DMS79 treated with DMSO at 0.1 percent for 48 hours (cell line): ENCODE measurements around the gene KHDRBS2.
"Not testable (repeated sequence)": the region's sequence is repeated elsewhere in the genome, so short reads cannot be mapped to it uniquely, and the experiment has no call there.

Source experiments
- DNase-seq: peaks from one replicate; lab custom pipeline; 2025; lab: John Stamatoyannopoulos, UW

KHDRBS2 gene

DNA sequence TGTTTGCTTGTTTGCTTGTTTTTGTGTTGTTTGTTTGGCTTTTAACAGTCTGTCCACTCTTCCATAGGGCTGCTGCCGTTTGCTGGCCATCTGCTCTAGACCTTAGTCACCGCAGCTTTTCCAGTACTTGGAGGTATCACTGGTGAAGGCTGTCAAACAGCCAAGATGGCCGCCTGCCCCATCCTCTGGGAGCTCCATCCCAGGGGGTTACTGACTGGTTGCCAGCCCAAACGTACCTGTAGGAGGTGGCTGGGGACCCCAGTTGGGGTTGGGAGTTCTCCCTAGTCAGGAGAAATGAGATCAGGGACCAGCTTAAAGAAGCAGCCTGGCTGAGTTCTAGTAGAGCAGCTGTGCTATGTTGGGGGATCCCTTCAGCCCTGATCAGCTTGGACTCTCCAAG lies 418.4 kb downstream of the KHDRBS2 start:
- no peak for DNase-seq

DNA sequence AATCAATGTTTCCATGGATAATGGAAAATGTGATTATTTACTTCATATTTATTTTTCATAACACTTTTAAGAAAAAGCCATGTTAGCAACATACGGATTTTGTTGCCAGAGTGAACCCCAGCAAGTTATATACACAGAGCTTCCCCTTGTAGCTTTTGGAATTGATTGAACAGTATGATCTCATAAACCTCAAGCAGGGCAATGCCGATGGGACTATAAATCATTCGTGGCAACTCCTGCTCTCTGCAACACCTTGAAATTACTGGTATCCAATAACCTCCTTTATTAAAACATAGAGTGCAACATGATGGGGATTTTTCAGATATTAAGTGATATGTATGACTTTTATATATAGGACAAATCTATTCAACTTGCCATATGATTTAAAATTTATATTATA lies 428.5 kb downstream of the KHDRBS2 start:
- DNase-seq, result no peak

DNA sequence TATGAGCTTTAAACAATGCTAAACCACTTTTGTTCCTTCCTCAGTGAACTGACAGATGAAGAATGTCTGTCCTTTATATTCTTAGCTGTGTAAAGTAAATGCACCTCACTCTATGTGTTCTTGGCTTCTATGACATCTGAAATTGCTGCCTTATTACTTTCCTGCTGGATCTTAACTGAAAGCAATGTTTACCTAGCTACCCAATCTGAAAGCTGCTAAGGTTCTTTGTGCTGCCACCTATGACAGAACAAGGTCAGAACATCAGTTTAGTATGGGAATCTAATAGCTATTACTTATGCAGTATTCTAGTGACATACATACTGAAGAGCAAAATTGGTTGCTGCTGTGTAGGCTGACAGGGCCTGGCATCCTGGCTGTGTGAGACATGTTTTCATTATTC lies 444.1 kb downstream of the KHDRBS2 start:
- DNase-seq, result no peak

DNA sequence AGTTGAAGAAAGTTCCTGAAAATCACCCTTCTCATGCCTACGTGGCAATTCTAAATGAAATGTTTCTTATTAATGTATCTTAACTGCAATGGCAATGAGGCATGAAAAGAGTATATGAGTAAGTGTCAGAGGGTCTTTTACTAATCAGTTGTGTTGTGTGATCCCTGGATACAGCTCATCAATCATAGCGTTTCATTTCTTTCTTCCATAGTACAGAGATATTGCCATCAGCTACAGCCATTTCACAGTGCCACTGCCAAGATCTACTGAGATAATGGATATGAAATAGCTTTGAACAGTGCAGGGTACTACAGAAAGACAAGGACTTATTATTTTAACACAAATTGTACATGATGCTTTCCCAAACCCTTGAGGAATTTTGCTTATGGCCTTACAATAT lies 450.8 kb downstream of the KHDRBS2 start:
- DNase-seq, result no peak

DNA sequence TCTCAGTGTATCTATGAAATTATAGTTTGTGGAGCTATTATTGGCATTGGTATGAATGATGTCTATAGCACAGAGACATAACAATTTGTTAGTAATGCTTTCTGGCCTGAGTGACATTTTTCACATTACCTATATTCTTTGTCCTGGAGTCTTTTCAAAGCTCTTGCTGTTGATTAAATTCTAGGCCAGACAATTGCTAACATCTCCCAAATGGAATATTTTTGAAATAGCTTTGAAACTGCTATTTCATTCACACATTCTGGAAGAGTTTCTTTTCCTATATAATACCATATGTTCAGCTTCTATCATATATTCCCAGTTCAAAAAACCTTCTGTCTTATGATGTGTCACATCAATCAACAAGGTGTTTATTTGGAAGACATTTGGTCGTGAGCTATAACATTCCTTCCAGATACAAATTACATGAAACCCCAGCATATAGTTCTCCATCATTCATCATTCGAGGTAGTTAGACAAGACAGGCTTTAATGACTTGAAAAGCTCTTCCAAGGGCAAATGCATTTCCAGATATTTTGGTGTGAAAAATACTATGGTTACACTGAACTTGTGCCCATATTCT lies 452.8 kb downstream of the KHDRBS2 start:
- DNase-seq, result no peak

DNA sequence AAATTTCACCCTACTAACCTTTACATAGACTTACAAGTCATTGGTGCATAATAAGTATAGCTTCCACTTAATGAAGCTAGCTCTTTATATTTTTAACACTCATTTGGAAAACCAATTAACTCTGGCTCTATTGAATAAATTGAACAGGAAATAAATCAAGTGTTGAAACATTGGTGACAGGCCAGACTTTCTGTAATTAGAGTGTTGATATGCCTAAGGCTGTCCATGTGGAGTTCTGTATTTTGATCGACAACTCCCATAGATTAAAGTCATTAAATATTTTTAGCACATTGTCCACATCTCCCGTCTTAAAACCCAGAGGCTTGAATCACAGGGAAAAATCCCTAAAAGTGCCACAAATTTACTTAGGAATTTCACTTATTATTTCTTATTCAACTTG lies 468.3 kb downstream of the KHDRBS2 start:
- DNase-seq, result no peak

DNA sequence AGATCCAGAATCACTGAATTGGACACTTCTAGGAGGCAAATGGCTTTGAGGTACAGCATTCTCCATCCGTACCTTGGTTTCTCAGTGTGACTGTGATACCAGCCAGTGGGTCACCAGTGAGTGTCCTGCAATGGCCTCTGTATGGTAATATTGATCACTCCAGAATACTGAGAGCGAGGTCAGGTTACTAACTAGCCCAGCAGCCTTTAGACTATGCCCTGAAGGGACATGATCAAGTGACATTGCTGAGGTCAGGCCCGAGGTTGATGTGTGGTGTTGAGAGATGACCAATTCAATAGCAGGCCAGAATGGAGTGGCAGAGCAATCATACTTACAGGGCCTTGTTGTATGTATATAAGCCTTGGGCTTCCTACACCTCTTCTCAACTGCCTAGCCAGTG lies 476.0 kb downstream of the KHDRBS2 start:
- no peak for DNase-seq

DNA sequence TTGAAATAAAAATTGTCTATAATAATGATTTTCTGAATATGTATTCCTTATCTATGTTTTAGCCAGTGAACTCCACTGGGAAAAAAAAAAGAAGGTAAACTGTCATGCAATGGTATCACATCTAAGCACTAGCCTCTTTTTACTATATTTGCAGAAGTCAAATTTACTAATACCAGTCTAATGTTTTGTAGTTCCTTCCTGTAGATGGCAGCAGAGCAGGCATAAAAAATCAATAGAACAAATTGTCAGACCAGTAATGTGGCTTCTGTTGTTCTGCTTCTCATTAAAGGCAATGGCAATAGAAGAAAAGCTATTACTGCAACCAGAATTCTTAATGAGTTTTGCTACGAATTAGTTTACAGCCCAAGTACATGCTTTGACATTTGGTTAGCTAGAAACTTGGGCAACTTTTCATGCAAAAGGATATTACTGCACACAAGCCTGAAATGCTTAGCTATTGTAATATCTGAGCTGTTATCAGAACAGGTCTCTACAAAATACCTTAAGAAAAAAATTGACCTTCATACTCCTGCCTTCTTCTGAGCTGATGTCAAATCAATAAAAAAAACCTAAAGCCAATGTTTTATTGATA lies 476.9 kb downstream of the KHDRBS2 start:
- DNase-seq, result no peak

DNA sequence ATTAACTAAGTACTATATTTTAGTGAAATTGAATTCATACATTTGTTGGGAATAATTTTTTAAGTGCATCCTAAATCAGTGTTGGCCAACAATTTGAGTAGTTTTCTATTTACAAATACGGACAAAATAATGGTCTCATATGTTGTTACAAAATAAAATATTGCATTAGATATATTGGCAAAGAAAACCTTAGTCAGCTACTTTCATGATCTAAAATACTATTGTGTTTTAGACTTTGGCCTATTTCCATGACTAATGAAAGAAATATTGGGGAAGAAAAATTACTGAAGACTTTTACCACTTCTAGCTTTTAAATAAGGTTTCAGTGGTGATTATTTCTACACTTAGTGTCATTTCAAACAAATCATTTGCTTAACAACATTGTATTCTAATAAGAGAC lies 498.0 kb downstream of the KHDRBS2 start:
- DNase-seq, result no peak

DNA sequence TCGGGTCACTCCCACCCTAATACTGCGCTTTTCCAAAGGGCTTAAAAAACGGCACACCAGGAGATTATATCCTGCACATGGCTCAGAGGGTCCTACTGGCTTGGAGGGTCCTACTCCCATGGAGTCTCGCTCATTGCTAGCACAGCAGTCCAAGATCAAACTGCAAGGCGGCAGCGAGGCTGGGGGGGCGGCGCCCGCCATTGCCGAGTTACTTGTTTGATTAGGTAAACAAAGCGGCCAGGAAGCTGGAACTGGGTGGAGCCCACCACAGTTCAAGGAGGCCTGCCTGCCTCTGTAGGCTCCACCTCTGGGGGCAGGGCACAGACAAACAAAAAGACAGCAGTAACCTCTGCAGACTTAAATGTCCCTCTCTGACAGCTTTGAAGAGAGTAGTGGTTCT lies 516.6 kb downstream of the KHDRBS2 start:
- DNase-seq, result not testable (repeated sequence)

DNA sequence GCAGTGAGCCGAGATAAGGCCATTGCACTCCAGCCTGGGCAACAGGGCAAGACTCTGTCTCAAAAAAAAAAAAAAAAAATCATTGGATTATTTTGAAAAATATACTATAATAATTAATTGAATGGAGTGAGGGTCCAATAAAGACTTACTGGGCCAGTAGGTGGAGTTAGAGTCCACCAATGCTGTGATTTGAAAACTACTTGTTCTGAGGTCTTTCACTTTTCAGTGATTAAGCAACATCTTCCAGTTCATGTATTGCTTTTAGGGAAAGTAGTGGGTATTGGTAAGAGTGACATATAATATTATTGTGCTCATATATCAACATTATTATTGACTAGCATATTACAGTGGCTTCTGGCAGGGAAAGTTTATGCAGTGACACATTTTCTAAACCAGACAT lies 530.3 kb downstream of the KHDRBS2 start:
- DNase-seq, result no peak

DNA sequence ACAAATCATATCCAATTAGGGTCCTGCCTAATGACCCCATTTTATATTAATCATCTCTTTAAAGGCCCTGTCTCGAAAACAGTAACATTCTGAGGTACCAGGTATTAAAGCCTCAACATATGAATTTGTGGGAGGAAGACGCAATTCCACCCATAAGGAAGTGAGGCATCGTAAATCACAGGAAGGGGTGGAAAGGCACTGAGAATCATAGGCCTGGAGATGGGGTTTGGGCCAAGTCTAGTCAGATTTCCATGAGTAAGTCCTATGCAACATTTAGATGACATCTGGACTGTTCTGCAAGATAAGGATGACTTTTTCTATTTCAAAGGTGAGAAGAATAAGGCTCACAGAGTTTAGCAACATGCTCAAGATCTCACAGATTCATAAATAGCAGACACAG lies 534.0 kb downstream of the KHDRBS2 start:
- DNase-seq, result no peak

DNA sequence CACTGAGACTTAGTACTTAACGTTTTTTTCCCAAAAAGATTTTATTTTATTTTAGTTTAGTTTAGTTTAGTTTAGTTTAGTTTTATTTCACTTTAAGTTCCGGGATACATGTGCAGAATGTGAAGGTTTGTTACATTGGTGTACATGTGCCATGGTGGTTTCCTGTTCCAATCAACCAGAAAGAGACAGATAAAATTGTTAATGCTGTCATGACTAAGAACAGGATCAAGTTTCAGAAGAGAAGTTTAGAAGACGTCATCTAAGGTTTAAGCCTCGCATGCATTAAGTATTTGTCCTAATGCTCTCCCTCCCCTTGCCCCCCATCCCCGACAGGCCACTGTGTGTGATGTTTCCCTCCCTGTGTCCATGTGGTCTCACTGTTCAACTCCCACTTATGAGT lies 540.0 kb downstream of the KHDRBS2 start:
- DNase-seq, result no peak

DNA sequence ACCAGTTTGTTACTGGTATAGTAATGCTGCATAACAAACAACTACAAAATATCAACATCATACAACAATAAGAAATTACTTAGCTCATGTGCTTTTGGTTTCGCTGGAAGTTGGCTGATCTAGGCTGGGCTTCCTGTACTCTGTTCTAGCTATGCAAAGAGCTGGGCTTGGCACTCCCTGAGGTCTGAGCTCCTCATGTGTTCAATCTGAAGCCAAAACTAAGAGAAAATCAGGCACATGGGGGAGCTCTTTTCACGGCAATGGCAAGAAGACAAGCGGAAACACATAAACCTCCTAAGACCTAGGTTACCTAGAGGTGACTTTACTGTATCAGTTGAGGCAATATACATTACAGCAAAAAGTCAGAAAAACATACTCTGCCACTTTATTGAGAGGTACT lies 574.2 kb downstream of the KHDRBS2 start:
- no peak for DNase-seq

DNA sequence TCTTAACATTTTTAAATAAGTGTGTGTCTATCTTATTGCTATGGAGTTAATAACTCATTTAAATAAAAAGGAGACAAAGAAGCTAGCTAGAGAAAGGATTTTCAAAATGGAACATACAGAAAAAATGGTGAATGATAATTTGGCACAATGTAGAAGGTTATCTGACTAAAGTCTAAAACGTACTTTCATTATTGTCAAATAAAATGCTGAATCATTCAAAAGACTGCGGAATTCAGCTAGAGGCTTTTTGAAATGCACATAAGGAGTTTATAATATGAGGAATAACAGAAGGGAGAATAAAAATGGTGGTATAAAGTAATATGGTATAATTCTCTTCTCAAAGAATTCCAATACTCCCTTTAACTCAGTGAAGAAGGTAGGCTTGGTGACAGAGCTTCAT lies 597.9 kb downstream of the KHDRBS2 start:
- DNase-seq, result no peak

DNA sequence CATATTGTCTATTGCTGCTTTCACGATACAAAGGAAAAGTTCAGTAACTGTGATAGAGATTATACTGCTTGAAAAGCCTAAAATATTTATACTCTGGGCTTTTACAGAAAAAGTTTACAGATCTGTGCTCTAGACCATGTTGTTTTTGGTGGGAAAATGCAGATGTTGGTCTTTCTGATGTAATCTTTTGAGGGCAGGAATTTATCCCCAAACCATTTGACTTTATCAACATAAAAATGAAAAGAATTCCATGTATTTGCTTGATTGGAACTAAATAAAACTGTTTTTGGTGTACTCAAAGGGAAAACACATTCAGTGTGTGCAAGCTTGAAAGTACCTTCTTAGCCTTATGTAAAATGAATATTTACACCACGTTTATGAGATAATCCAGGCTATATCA lies 603.5 kb downstream of the KHDRBS2 start:
- DNase-seq, result no peak

DNA sequence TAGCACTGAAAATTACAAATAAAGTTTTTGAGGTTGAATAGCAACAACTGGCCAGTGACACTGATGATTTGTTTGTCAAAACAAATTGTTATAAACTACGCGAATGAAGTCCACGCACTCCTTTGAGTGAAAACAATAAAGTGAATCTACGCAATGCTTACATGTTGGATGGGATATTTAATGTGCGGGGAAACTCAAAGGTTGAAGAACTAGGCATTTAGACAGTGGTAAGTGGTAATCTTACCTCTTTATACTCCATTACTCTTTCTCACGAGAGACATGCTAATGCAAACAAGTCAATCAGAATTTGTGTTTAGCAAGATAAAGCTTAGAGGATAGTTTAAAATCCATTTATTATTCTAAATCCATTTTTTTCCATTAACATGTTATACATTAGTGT lies 606.4 kb downstream of the KHDRBS2 start:
- DNase-seq, result no peak

DNA sequence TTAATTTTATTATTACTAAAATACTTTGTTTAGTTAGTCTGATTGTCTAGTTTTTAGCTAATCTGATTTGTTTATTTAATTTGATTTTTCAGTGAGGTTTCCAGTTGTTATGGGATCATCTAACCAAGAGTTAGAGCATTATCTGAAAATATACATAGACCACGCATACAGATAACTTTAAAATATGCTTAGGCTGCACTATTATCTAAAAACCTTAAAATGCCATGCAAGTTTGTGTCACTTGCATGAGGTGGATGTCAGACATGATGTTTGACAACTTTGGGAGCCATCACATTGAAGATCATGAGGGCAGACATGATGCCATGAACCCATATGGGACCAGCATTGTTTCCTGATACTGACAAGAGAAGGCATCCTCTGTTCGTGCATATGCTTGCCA lies 610.3 kb downstream of the KHDRBS2 start:
- no peak for DNase-seq

DNA sequence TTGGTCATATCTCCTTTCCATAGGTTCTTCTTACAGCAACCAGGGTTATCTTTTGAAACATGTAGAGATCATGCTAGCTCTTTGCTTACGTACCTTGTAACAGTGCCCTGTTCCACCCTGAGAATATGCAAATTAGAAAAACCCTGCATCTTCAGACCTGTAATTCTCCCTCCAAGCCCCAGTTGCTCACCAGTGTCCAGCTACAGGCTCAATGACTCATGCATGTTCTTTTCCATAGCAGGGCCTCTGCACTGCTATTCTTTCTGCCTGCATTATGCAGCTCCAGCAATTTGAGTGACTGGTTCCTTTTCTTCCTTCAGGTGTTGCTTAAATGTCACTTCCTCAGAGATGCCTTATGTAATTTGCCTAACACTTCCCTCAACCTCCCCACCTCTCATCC lies 636.2 kb downstream of the KHDRBS2 start:
- no peak for DNase-seq

DNA sequence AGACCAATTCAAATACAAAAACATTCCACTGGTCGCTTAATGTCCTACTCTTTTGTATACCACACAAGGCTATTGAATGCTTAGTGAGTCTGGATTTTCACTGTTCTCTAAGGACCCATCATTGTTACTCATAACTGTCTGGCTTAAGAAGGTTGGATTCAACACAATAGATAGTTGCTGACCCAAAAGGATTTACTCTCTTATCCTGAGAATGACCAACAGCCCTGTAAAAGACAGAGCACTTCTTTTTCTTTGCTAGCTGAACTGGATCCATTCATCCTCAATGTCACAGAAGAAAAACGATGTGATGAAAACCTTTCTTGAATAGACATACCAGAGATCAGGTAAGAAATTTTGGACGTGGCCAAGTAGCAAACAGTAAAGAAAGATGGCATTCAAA lies 645.6 kb downstream of the KHDRBS2 start:
- no peak for DNase-seq
